Measurements from ENCODE around the gene COL18A1.

- TF ChIP-seq GABPA (IDR thresholded peaks at IDR 0.05; ENCODE audit: low read depth) (no peak), FOXJ3 (CRISPR knock-in tag; IDR thresholded peaks at IDR 0.05) (no peak), SMC3 (IDR thresholded peaks at IDR 0.05; ENCODE audit: low read depth, low read length) (no peak), CTCF (IDR thresholded peaks at IDR 0.05) (no peak), POLR2AphosphoS5 (IDR thresholded peaks at IDR 0.05; ENCODE audit: low read depth, low read length) (no peak), RFX5 (IDR thresholded peaks at IDR 0.05; ENCODE audit: low read length) (no peak), FOXM1 (IDR thresholded peaks at IDR 0.05; ENCODE audit: low read depth) (no peak), REST (IDR thresholded peaks at IDR 0.05; ENCODE audit: low read depth, low read length) (no peak), TAF1 (IDR thresholded peaks at IDR 0.05; ENCODE audit: borderline replicate concordance, low read depth, low read length) (no peak), ELF1 (IDR thresholded peaks at IDR 0.05) (no peak), TEAD4 (IDR thresholded peaks at IDR 0.05; ENCODE audit: borderline replicate concordance, insufficient read depth) (no peak)
These were observed 92.2 kb downstream of the COL18A1 start for GRCh38 chr21:45496968-45497845.
